Stimulated activated CD8-positive, alpha-beta memory T cell treated with anti-CD3 and anti-CD28 coated beads, Interleukin-15, amount 100 ng/mL, for 4 hours (primary cell): ENCODE results near the gene BEX4.

Experiments used
- DNase-seq, 2 donors: peaks; one replicate each; pipeline ENCODE4 v3.0.0-alpha.2; 2020; ENCODE audit warnings: low read depth in 2 of 2

BEX4 gene

DNA sequence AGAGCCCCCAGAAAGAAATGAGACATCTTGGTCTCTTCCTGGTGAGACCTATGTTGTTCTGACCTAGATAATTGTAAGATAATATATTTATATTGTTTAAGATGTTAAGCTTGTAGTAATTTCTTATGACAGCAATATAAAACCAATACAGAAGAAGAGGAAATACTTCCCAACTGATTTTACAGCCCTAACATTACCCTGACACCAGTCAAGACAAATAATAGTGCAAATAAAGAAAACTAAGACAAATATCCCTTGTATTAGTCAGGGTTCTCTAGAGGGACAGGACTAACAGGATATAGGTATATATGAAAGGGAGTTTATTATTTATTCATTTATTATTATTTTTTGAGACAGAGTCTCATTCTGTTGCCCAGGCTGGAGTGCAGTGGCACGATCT is 21.4 kb downstream of the BEX4 start:
- DNase-seq: no peak

DNA sequence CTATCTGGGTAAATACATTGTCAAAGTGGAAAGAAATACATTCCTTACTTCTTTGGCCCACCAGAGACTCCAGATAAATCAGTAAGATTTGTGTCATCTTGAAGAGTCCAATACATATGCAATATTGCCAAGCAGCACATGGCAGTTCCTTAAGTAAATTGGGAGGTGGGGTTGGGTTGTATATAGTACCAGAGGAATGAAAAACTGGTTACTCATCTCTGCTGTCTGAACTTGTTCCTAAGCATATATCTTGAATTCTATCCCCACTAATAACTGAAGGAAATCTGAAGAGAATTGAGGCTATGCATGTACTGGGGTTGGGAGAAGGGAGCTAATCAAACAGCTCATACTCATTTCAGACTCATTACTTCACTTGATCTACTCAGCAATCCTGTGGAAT is 25.2 kb downstream of the BEX4 start:
- no peak for DNase-seq

DNA sequence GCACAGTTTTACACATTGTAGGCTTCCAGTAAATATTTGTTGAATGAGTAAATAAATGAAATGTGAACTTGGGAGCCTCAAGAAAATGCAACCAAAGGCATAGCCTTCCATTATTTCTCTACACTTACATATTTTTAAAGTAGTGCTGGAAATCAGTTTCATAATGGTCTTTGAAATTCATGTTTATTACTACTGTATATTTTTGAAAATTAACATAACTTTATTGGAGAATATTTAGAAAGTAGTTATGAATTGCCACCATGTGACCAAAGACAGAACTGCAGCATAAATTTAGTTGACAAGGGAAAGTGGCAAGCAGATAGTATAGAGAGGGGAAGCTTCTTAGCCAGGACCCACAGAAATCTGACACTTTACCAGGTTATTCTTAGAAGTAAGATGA is 33.6 kb downstream of the BEX4 start:
- no peak for DNase-seq

DNA sequence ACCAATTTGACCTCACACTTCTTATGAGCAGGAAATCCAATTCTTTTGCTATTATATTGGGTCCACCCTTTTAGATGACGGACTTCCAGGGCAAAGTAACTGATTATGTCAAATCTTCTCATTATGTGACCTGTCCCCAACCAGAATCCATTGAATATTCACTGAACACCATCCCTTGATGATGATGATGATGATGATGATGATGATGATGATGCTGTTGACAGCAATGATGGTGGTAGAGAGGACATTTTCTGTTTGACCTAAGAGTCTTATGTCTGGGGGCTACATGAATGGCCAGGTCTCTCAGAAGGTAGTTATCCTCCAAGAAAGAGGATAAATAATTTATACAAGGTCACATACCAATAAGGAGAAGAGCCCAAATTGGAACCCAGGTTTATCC is 34.9 kb downstream of the BEX4 start:
- no peak for DNase-seq

DNA sequence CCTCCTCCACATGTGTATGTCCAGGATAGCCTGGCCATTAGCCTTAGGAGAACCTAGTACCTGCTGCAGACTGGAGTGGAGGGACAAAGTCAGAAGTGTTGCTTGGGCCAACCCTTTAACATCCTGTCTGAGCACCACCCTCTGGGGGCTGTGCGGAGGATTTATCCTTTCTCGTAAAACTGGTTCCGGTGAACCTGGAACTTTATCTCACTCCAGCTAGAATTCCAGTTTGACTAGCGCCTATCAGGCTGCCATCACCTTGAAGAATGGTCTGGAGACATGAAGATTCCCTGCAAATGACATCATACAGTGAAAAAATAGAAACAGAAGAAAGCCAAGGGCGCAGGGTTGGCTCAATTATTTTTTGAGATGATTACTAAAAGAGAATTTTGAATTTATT is 36.1 kb downstream of the BEX4 start:
- no peak for DNase-seq

DNA sequence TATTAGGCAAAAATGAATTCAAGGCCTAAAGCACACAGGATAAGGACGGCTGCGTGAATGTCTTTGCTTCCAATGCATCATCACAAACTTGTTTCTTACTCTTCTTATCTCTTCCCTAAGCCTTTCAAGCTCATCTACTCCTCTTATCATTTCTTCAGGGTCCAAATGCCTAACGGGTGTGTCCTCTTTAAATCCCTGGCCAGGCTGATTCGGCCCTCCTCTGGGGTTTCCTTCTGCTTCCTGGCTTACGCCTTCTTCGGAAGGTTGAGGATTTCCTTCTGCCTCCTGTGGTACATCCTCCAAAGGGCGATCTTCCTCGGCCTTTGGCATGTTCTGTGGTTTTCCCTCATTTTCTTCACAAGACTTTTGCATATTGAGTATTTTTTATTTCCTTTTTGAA is 38.7 kb downstream of the BEX4 start:
- DNase-seq: no peak

DNA sequence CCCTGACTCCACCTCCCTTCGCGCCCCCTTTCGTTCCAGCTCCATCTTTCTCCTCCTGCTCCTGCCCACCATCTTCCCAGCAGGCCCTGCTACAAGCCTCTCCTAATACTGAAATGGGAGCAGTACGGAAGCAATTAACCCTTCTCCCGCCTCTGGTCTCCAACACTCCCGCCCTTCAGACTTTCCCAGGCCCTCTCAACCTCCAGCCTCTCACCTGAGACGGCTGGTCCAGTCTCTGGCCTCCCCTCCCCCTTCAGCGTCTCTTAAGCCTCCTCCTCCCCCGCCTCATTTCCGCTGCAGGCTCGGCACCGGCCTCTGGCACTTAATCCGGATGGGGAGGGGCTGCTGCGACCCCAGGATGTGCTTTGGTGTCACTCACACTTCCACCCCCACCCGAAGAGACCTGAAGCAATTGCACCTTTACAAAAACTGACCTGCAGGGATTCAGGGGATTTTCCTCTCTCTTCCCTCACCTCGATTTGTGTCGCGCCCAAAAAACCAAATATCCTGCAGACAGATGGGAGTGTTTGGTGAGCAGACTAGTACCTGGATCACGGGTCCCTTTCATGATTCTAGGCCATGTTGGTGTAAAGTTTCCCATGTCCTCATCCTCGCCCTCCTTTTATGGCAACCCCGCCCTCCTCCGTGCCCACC is 39.4 kb downstream of the BEX4 start:
- no peak for DNase-seq

DNA sequence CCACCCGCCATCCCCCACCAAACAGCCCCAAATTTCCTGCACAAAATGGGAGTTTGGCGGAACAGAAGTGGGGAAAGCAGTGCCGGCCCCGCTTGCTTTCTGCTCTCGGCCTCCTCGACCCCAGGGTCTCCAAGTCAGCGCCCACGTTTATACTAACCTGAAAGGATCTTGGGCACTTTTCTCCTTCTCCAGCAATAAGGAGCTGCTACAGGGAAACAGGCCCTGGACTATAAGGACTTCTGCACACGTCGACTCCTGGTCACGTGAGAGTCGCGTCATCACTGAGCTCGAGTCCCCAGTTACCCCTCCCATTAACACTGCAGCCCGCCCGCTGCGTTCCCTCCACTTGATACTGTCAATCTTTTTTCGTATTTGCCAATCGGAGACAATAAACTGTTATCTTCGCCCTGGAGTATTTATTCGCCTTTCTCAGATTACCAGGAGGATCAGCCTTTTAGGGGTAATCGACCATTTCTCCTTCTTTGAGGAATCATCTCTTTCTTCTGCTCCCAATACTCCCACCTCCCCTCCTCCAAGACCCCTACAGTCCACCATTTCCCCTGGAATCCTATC is 40.1 kb downstream of the BEX4 start, which contains the start of gene TCEAL8:
TCEAL8 (minus strand) TSS at position 235 of the 573 bp plus-strand sequence. CDS start 1,176 bp downstream, outside the sequence.
- peak; percentile 14 to 15 for DNase-seq

DNA sequence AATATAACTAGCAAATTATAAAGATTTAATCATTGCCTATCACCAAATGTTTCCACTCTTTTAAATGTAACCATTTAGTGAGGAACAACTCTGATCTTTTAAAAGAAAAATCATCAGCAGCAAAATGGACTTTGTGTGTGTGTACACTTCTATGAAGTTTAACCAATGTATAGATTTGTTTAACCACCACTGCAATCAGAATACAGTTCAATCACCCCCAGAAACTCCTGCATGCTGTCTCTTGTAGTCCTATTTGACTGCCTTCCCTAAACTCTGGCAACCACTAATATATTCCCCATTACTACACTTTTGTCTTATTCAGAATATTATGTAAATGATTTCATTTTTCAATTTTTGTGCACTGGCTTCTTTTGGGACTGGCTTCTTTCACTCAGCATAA is 41.7 kb downstream of the BEX4 start:
- DNase-seq: no peak

DNA sequence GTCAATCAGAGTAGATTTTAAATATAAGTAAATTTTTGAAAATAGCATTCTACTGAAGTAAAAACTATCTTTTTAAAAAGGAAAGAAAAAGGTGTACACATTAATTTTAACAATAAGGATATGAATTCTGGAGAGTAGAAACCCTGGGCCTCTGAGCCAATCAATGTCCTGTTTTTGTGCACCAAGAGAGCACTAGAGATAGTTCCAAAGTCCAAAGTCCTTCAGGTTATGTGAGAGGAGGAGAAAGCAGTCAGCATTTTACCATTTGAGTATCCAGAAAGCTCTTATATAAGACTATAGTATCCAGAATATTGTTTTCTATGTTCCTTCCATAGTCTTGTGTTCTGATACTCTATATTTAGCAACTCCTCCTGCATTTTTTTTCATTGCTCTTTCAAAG is 43.4 kb downstream of the BEX4 start:
- no peak for DNase-seq
